Peyer's patch (tissue), 4 donors: ENCODE results near the gene KIAA2012. TPM values are rescaled to one million over a fixed set of nuclear protein-coding genes. Genes with fewer than 3 reads are reported as not detected.

Experiments used
- DNase-seq, 3 donors: peaks; one replicate each; pipeline ENCODE4 v3.0.0-alpha.2; 2017 to 2019
- H3K27ac ChIP-seq, 4 donors: fragments of 200-600 bp; sonication (generic); one replicate each; pipeline ENCODE4 v1.5.1; 2016 to 2019
- H3K27me3 ChIP-seq, 2 donors: fragments of 200-600 bp; sonication (generic); one replicate each; pipeline ENCODE4 v1.5.1; 2019
- H3K36me3 ChIP-seq, 3 donors: fragments of 200-600 bp; sonication (generic); one replicate each; pipeline ENCODE4 v1.5.1; 2016 to 2019
- H3K4me1 ChIP-seq, 4 donors: fragments of 200-600 bp; sonication (generic); one replicate each; pipeline ENCODE4 v1.5.1; 2016 to 2019
- H3K4me3 ChIP-seq, 4 donors: fragments of 200-600 bp; sonication (generic); 1 replicate in 3 of 4; 2 replicates in 1 of 4; pipeline ENCODE4 v1.5.1; 2016 to 2019; ENCODE audit warnings: mild to moderate bottlenecking in 1 of 4
- H3K9me3 ChIP-seq, 4 donors: fragments of 200-600 bp; sonication (generic); one replicate each; pipeline ENCODE4 v1.5.1; 2016 to 2019; ENCODE audit warnings: mild to moderate bottlenecking in 1 of 4
- CTCF ChIP-seq, 6 experiments: fragments of 450-650 bp in 4 of 6; fragments of 200-600 bp in 2 of 6; sonication (generic) in 1 of 6; IDR thresholded peaks; one replicate each; pipeline ENCODE4 v1.5.1; 2017 to 2019; ENCODE audit warnings: antibody characterized with exemption in 6 of 6, mild to moderate bottlenecking in 3 of 6, moderate library complexity in 1 of 6
- POLR2A ChIP-seq, 2 donors: fragments of 450-650 bp; IDR thresholded peaks; one replicate each; pipeline ENCODE4 v1.5.1; 2017; ENCODE audit warnings: antibody characterized with exemption in 2 of 2, mild to moderate bottlenecking in 2 of 2, moderate library complexity in 2 of 2
- total RNA-seq, 4 donors: library from RNA; depleted of rRNA; stranded (reverse); fragments of >200 nt; gene quantifications; one replicate each; pipeline ENCODE4 v1.1.0, GENCODE V29; 2016

The KIAA2012 gene
- total RNA-seq, 4 donors from 2014 or later = 0.27 TPM; not detected in 3

GRCh38 chr2:202096736-202097135 is 23.7 kb downstream of the KIAA2012 start:
- no peaks in the 10 kb centered on the region for H3K27me3 ChIP-seq
- H3K36me3 ChIP-seq = no peaks in the 10 kb centered on the region
- no peak overlapping the region for H3K27ac ChIP-seq
- no peaks in the 10 kb centered on the region for H3K4me1 ChIP-seq
- H3K9me3 ChIP-seq = no peaks in the 10 kb centered on the region
- no peak overlapping the region for H3K4me3 ChIP-seq
- TF ChIP-seq POLR2A (IDR thresholded peaks at IDR 0.05) (no peak), CTCF (IDR thresholded peaks at IDR 0.05) (no peak)
- no peak for DNase-seq

GRCh38 chr2:202098291-202098690 is 25.2 kb downstream of the KIAA2012 start:
- H3K36me3 ChIP-seq = no peaks in the 10 kb centered on the region
- no peak overlapping the region for H3K4me3 ChIP-seq
- TF ChIP-seq CTCF (IDR thresholded peaks at IDR 0.05) = no peak
- TF ChIP-seq POLR2A (IDR thresholded peaks at IDR 0.05) = no peak
- H3K9me3 ChIP-seq = no peaks in the 10 kb centered on the region
- DNase-seq = no peak
- no peaks in the 10 kb centered on the region for H3K4me1 ChIP-seq
- H3K27ac ChIP-seq = no peak overlapping the region
- H3K27me3 ChIP-seq = no peaks in the 10 kb centered on the region

GRCh38 chr2:202099515-202099914 is 26.5 kb downstream of the KIAA2012 start:
- Histone ChIP-seq H3K27ac (no peak overlapping the region), H3K9me3 (no peaks in the 10 kb centered on the region), H3K4me1 (no peaks in the 10 kb centered on the region), H3K4me3 (no peak overlapping the region), H3K27me3 (no peaks in the 10 kb centered on the region), H3K36me3 (no peaks in the 10 kb centered on the region)
- no peak for DNase-seq
- TF ChIP-seq CTCF (IDR thresholded peaks at IDR 0.05) (no peak), POLR2A (IDR thresholded peaks at IDR 0.05) (no peak)

GRCh38 chr2:202100176-202100575 is 27.1 kb downstream of the KIAA2012 start:
- no peak overlapping the region for H3K27ac ChIP-seq

GRCh38 chr2:202101026-202101579 is 28.0 kb downstream of the KIAA2012 start:
- Histone ChIP-seq H3K27me3 (no peaks in the 10 kb centered on the region), H3K36me3 (no peaks in the 10 kb centered on the region), H3K27ac (no peak overlapping the region), H3K4me1 (no peaks in the 10 kb centered on the region), H3K4me3 (no peak overlapping the region), H3K9me3 (no peaks in the 10 kb centered on the region)
- TF ChIP-seq CTCF (IDR thresholded peaks at IDR 0.05) (no peak), POLR2A (IDR thresholded peaks at IDR 0.05) (no peak)
- DNase-seq = no peak

More at GRCh38 chr2:202100176-202100575, 27.1 kb downstream of the KIAA2012 start:
- Histone ChIP-seq H3K27me3 (no peaks in the 10 kb centered on the region), H3K36me3 (no peaks in the 10 kb centered on the region), H3K4me3 (no peak overlapping the region), H3K9me3 (no peaks in the 10 kb centered on the region), H3K4me1 (no peaks in the 10 kb centered on the region)
- DNase-seq = no peak
- TF ChIP-seq POLR2A (IDR thresholded peaks at IDR 0.05) (no peak), CTCF (IDR thresholded peaks at IDR 0.05) (no peak)
